Loucy (cell line): ENCODE results near the gene STX1A.

ENCODE experiments used
- H2AFZ ChIP-seq: fragments of 200-600 bp; sonication (generic); 2 replicates; pipeline ENCODE4 v1.6.0; 2016; ENCODE audit warnings: antibody characterized with exemption, mild to moderate bottlenecking, low read length, moderate library complexity
- H3F3A ChIP-seq: fragments of 200-600 bp; 2 replicates; pipeline ENCODE4 v1.6.0; 2016; ENCODE audit warnings: antibody characterized with exemption, low read depth, mild to moderate bottlenecking
- H3K27me3 ChIP-seq: fragments of 200-600 bp; sonication (generic); 2 replicates; pipeline ENCODE4 v1.6.1; 2014; ENCODE audit warnings: low read length, mild to moderate bottlenecking; ENCODE audit not compliant: insufficient read depth, poor library complexity, severe bottlenecking
- H3K36me3 ChIP-seq: fragments of 200-600 bp; sonication (generic); 2 replicates; pipeline ENCODE4 v1.6.1; 2016; ENCODE audit warnings: low read length; ENCODE audit not compliant: insufficient read depth
- H3K4me1 ChIP-seq: fragments of 200-600 bp; sonication (generic); 2 replicates; pipeline ENCODE4 v1.5.1; 2014; ENCODE audit warnings: low read length, mild to moderate bottlenecking; ENCODE audit not compliant: insufficient read depth, poor library complexity, severe bottlenecking
- H3K4me2 ChIP-seq: fragments of 200-600 bp; sonication (generic); 2 replicates; pipeline ENCODE4 v1.6.0; 2014; ENCODE audit warnings: antibody characterized with exemption, low read length, low read depth, mild to moderate bottlenecking; ENCODE audit not compliant: poor library complexity, severe bottlenecking
- H3K4me3 ChIP-seq: fragments of 200-600 bp; sonication (generic); 2 replicates; pipeline ENCODE4 v1.5.1; 2014; ENCODE audit warnings: low read length, mild to moderate bottlenecking, mixed read lengths; ENCODE audit not compliant: poor library complexity, severe bottlenecking
- H3K79me2 ChIP-seq: fragments of 200-600 bp; sonication (generic); 2 replicates; pipeline ENCODE4 v1.6.1; 2014; ENCODE audit warnings: low read length; ENCODE audit not compliant: insufficient read depth
- H3K9ac ChIP-seq: fragments of 200-600 bp; sonication (generic); 2 replicates; pipeline ENCODE4 v1.6.0; 2014; ENCODE audit warnings: mild to moderate bottlenecking, low read depth, low read length, moderate library complexity; ENCODE audit not compliant: poor library complexity, severe bottlenecking
- H3K9me2 ChIP-seq: fragments of 200-600 bp; sonication (generic); replicated peaks from 2 replicates; pipeline ENCODE4 v1.6.1; 2016; ENCODE audit warnings: low read depth, low read length, mixed read lengths
- H3K9me3 ChIP-seq: fragments of 200-600 bp; sonication (generic); 2 replicates; pipeline ENCODE4 v1.6.1; 2014; ENCODE audit warnings: mild to moderate bottlenecking, antibody characterized with exemption, low read length, low read depth; ENCODE audit not compliant: insufficient read depth
- H4K20me1 ChIP-seq: fragments of 200-600 bp; sonication (generic); 2 replicates; pipeline ENCODE4 v1.6.0; 2014; ENCODE audit warnings: antibody characterized with exemption, low read length, mild to moderate bottlenecking; ENCODE audit not compliant: insufficient read depth, poor library complexity, severe bottlenecking
- EZH2phosphoT487 ChIP-seq: fragments of 200-600 bp; IDR thresholded peaks from 2 replicates; pipeline ENCODE4 v1.6.1; 2018; ENCODE audit warnings: antibody characterized with exemption, mild to moderate bottlenecking, moderate library complexity, borderline replicate concordance
- TF ChIP-seq, protein P1 (sequence below): fragments of 200-600 bp; sonication (generic); conservative IDR thresholded peaks from 2 replicates; pipeline ENCODE4 v1.5.1; 2014; ENCODE audit warnings: mild to moderate bottlenecking, antibody characterized with exemption, low read length

STX1A gene

DNA sequence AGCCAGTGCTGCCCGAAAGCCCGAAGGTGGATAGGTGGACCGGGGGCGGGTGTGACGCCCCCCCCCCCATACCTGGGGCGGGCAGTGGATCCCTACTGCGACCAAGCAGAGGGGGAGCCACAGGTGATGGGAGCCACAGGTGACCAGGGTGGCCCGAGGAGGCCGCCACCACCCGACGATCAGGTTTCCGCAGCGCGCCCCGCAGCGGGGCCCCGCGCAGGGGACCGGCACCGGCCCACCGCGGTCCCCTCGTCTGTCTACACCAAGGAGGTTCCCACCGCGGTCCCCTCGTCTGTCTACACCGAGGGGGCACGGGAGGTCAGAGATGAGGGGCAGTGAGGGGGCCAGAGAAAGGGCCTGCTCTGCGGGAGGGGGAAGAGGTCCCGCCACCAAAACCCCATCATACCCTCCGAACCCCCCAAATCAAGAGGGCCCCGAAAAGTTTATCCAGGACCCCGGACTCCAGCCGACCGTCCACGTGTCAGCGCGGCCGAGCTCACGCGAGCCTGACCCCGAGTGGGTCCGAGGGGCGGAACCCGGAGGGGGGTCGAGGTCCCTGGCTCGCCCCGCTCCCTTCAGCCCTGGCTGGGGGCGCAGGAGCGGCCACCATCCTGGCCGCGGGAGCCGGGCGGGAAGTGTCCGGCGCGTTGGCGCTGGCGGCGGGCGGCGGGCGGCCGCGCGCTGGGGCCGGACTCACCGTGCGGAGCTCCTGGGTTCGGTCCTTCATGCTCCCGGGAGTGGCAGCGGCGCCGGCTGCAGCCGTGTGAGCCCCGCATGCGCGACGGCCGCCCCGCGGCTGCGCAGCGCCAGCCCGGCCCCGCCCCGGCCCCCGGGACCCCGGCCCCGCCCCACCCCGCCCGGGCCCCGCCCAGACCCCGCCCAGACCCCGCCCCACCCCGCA is at the start of gene STX1A:
STX1A (minus strand) TSS at position 765 of the 901 bp plus-strand sequence; CDS start at position 727, 38 bp downstream.
- Histone ChIP-seq H3K9me3 (no peaks in the 10 kb centered on the region), H3K9me2 (no peaks in the 10 kb centered on the region), H3K27me3 (peaks cover 46% of the 10 kb centered on the region), H3K4me1 (peaks cover 39% of the 10 kb centered on the region), H2AFZ (no peak within 1 kb of the TSS; the same call in 1 of the 2 replicates), H3K36me3 (no peaks in the 10 kb centered on the region), H3K9ac (no peak within 1 kb of the TSS), H3K4me3 (peak within 1 kb of the TSS; percentile 77), H3K79me2 (no peaks in the 10 kb centered on the region), H3F3A (0 out of 2 replicates have a peak, but pooled peaks cover 3% of the 10 kb centered on the region), H4K20me1 (peaks cover 40% of the 10 kb centered on the region), H3K4me2 (peak within 1 kb of the TSS; percentile 95)
- TF ChIP-seq, protein P1, sequence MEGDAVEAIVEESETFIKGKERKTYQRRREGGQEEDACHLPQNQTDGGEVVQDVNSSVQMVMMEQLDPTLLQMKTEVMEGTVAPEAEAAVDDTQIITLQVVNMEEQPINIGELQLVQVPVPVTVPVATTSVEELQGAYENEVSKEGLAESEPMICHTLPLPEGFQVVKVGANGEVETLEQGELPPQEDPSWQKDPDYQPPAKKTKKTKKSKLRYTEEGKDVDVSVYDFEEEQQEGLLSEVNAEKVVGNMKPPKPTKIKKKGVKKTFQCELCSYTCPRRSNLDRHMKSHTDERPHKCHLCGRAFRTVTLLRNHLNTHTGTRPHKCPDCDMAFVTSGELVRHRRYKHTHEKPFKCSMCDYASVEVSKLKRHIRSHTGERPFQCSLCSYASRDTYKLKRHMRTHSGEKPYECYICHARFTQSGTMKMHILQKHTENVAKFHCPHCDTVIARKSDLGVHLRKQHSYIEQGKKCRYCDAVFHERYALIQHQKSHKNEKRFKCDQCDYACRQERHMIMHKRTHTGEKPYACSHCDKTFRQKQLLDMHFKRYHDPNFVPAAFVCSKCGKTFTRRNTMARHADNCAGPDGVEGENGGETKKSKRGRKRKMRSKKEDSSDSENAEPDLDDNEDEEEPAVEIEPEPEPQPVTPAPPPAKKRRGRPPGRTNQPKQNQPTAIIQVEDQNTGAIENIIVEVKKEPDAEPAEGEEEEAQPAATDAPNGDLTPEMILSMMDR, result no peak
- no peak for TF ChIP-seq EZH2phosphoT487

GRCh38 chr7:73768641-73769480 is 49.4 kb upstream of the STX1A start:
- Histone ChIP-seq H3K36me3 (no peaks in the 10 kb centered on the region), H3K9me3 (no peaks in the 10 kb centered on the region), H3K4me1 (no peaks in the 10 kb centered on the region), H4K20me1 (no peaks in the 10 kb centered on the region), H3K4me3 (no peak overlapping the region), H3K9me2 (no peaks in the 10 kb centered on the region), H3K9ac (no peak overlapping the region), H3K79me2 (no peaks in the 10 kb centered on the region), H3K4me2 (no peak overlapping the region), H3F3A (no peaks in the 10 kb centered on the region), H2AFZ (no peak overlapping the region), H3K27me3 (no peaks in the 10 kb centered on the region)
- TF ChIP-seq, protein P1, result no peak
- no peak for TF ChIP-seq EZH2phosphoT487

GRCh38 chr7:73766556-73767229 is 47.2 kb upstream of the STX1A start:
- Histone ChIP-seq H3K4me3 (no peak overlapping the region), H3K27me3 (no peaks in the 10 kb centered on the region), H3K36me3 (no peaks in the 10 kb centered on the region), H3K9me3 (no peaks in the 10 kb centered on the region), H3K79me2 (no peaks in the 10 kb centered on the region), H2AFZ (no peak overlapping the region), H3K9me2 (no peaks in the 10 kb centered on the region), H3K9ac (no peak overlapping the region), H3K4me2 (no peak overlapping the region), H3F3A (no peaks in the 10 kb centered on the region), H4K20me1 (no peaks in the 10 kb centered on the region), H3K4me1 (no peaks in the 10 kb centered on the region)
- no peak for TF ChIP-seq EZH2phosphoT487
- TF ChIP-seq, protein P1, result no peak
